ENCODE measurements around the gene TTC7B. TPM values are rescaled to one million over a fixed set of nuclear protein-coding genes. Genes with fewer than 3 reads are reported as not detected.
A peak's percentile ranks its signal among the peaks of the same experiment; 100 is the strongest.
"Not testable (repeated sequence)": the region's sequence is repeated elsewhere in the genome, so short reads cannot be mapped to it uniquely, and the experiment has no call there.

TTC7B gene
- total RNA-seq, 1 donor from 2014 or later: 55.5 TPM

DNA sequence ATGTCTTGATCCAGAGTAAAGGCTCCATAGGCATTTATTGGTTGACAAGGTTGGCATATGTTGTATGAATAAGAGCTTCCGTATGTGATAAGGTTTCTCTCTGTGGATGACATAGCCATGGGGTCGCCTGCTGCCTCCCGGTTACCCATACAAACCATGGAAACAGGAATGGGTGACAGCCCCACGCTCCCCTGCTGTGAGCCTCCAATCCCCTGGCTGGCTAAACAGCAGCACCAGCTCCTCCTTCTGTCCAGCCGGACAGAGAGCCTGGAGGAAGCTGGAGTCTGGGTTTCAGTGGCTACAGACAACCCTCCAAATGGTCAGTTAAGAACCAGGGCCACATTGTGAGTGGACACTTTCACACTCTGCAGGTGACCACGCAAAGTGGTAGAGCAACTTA lies 288.3 kb downstream of the TTC7B start:
- intact Hi-C loops (cut with micrococcal nuclease): no loop called here
- TF ChIP-seq, protein P1, sequence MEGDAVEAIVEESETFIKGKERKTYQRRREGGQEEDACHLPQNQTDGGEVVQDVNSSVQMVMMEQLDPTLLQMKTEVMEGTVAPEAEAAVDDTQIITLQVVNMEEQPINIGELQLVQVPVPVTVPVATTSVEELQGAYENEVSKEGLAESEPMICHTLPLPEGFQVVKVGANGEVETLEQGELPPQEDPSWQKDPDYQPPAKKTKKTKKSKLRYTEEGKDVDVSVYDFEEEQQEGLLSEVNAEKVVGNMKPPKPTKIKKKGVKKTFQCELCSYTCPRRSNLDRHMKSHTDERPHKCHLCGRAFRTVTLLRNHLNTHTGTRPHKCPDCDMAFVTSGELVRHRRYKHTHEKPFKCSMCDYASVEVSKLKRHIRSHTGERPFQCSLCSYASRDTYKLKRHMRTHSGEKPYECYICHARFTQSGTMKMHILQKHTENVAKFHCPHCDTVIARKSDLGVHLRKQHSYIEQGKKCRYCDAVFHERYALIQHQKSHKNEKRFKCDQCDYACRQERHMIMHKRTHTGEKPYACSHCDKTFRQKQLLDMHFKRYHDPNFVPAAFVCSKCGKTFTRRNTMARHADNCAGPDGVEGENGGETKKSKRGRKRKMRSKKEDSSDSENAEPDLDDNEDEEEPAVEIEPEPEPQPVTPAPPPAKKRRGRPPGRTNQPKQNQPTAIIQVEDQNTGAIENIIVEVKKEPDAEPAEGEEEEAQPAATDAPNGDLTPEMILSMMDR (IDR thresholded peaks at IDR 0.05; ENCODE audit: borderline replicate concordance): no peak
- H3K9me3 ChIP-seq (replicated peaks): peaks cover 6% of the 10 kb centered on the region

GRCh38 chr14:90526536-90526935 lies 289.7 kb downstream of the TTC7B start:
- intact Hi-C loops (cut with micrococcal nuclease); H3K9me3 ChIP-seq (replicated peaks); H3K27me3 ChIP-seq (ENCODE audit: low read depth); H3K36me3 ChIP-seq; DNase-seq; H3K4me3 ChIP-seq; H3K27ac ChIP-seq (replicated peaks): not testable (repeated sequence)
- peaks cover 37% of the 10 kb centered on the region for H3K4me1 ChIP-seq

More for the DNA sequence above, 288.3 kb downstream of the TTC7B start:
- Histone ChIP-seq H3K4me3 (no peak overlapping the region), H3K36me3 (no peaks in the 10 kb centered on the region), H3K4me1 (peaks cover 24% of the 10 kb centered on the region), H3K27ac (replicated peaks) (no peak overlapping the region), H3K27me3 (ENCODE audit: low read depth) (no peaks in the 10 kb centered on the region)
- no peak for DNase-seq

DNA sequence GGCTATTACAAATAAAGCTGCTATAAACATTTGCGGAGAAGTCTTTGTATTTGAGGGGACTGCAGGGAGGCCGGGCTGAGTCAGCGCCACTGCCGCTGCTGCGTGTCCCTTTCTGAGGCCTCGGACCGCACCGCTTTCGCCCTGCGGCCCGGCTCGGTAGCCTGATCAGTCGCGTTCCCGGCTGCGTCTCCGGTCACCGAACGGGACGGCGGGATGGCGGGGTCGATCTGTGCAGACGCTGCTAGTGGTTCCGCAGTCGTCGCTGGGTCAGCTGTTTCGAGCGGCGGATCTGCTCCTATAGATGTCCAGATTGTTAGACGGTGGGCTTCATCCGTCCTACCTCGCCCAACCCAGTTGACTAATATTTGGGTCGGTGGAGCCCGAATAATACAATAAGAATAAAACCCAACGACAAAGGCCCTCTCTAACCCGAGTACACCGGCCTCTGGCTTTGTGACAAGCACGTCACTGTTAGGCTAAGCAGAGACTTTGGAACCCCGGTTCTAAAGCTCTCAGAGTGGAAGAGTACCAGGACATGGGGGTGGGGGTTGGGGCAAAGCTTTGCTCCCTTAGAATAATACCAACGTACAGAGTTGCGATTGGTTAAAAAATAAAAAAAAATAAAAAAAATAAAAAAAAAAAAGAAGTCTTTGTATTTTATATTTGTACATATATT lies 290.7 kb downstream of the TTC7B start:
- H3K4me3 ChIP-seq; H3K27me3 ChIP-seq (ENCODE audit: low read depth); H3K27ac ChIP-seq (replicated peaks); H3K36me3 ChIP-seq; H3K9me3 ChIP-seq (replicated peaks); DNase-seq; intact Hi-C loops (cut with micrococcal nuclease): not testable (repeated sequence)
- H3K4me1 ChIP-seq: peaks cover 48% of the 10 kb centered on the region

GRCh38 chr14:90523961-90524875 lies 292.0 kb downstream of the TTC7B start:
- Histone ChIP-seq H3K9me3 (replicated peaks) (peaks cover 6% of the 10 kb centered on the region), H3K27me3 (ENCODE audit: low read depth) (no peaks in the 10 kb centered on the region), H3K4me1 (peaks cover 58% of the 10 kb centered on the region), H3K4me3 (no peak overlapping the region), H3K36me3 (no peaks in the 10 kb centered on the region), H3K27ac (replicated peaks) (peak overlapping the region; percentile 56)
- TF ChIP-seq, protein P1 (IDR thresholded peaks at IDR 0.05; ENCODE audit: borderline replicate concordance): peak; percentile 35
- intact Hi-C loops (cut with micrococcal nuclease): no loop called here
- no peak for DNase-seq

- Histone ChIP-seq H3K36me3 (no peaks in the 10 kb centered on the region), H3K9me3 (replicated peaks) (peaks cover 6% of the 10 kb centered on the region), H3K27ac (replicated peaks) (peak overlapping the region; percentile 56), H3K27me3 (ENCODE audit: low read depth) (no peaks in the 10 kb centered on the region), H3K4me3 (no peak overlapping the region), H3K4me1 (peaks cover 63% of the 10 kb centered on the region)
- TF ChIP-seq, protein P1 (IDR thresholded peaks at IDR 0.05; ENCODE audit: borderline replicate concordance): no peak
- no peak for DNase-seq
- intact Hi-C loops (cut with micrococcal nuclease): no loop called here
Measured at GRCh38 chr14:90523544-90523943, 292.7 kb downstream of the TTC7B start.

DNA sequence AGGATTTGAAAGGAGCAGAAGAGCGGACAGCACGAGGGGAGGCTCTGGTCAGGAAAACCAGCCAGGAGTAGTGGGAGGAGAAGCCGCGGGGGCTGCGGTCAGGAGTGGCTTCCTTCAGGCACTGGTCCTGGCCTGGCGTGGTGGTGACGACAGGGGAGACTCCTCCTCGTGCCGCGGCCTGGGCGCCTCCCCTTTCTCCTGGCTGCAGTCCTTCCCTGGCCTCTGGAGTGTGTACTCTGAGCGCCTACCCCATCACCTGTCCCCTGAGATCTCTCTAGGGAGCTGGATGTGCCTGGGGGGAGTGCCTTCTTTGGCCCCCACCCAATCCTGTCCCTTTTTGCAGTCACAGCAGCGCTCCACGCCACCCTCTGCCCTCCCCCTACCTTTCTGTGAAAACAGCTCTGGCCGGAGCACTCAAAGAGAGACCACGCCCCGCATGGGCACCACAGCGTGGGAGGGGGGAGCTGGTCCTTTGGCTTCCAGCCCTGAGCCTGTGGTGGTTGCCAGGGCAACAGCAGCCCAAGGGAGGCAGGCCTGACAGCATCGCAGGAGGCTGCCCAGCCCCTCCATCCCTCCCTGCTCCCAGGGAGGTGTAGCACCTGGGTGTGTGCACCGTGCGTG lies 293.5 kb downstream of the TTC7B start:
- Histone ChIP-seq H3K4me3 (no peak overlapping the region), H3K9me3 (replicated peaks) (peaks cover 6% of the 10 kb centered on the region), H3K4me1 (peaks cover 72% of the 10 kb centered on the region), H3K36me3 (no peaks in the 10 kb centered on the region), H3K27me3 (ENCODE audit: low read depth) (no peaks in the 10 kb centered on the region), H3K27ac (replicated peaks) (peak overlapping the region; percentile 26)
- intact Hi-C loops (cut with micrococcal nuclease): no loop called here
- TF ChIP-seq, protein P1 (IDR thresholded peaks at IDR 0.05; ENCODE audit: borderline replicate concordance): no peak
- peak; percentile 42 for DNase-seq

Data from left ventricle myocardium inferior (tissue), 1 donor.